ENCODE results near the gene ACTRT2.

Gene ACTRT2

DNA sequence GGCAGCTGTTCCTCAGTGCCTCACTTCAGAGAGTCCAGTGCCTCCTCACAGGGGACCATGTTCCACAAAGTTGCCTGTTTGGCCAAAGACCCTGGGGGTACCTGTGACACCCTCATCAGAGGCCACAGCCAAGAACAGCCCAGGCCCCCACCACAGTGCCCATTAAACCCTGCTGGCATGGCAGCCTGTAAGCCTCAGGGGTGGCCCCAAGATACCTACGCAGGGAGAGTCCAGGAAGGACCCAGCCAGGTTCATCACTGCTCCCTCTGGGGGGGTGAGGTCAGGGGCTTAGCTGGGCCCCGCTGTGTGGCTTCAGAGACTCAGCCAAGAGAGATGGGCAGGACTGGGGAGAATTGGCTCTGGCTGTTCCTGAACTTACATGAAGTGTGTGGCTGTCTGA is 28.6 kb downstream of the ACTRT2 start:
- in situ Hi-C loops (cut with HindIII; ENCODE audit: low sequenced_read_pairs) = no loop called here

DNA sequence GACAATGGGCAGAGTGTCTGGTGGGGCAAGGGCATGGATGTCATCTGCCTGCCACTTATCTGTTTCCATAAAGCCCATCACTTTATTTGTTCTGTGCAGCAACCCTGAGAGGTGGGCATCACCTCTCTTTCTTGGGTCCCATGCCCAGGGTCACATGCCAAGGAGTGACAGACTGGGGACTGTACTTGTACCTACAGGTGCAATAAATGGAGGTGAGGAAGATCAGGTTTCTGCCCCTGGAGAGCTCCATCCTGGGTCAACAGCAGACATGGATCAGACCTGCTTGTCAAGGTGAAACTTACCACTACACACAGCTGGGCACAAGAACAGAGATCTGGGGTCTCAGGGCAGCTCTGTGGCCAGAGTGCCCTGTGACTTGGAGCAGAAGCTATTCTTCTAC is 29.3 kb downstream of the ACTRT2 start:
- in situ Hi-C loops (cut with HindIII; ENCODE audit: low sequenced_read_pairs) = no loop called here

DNA sequence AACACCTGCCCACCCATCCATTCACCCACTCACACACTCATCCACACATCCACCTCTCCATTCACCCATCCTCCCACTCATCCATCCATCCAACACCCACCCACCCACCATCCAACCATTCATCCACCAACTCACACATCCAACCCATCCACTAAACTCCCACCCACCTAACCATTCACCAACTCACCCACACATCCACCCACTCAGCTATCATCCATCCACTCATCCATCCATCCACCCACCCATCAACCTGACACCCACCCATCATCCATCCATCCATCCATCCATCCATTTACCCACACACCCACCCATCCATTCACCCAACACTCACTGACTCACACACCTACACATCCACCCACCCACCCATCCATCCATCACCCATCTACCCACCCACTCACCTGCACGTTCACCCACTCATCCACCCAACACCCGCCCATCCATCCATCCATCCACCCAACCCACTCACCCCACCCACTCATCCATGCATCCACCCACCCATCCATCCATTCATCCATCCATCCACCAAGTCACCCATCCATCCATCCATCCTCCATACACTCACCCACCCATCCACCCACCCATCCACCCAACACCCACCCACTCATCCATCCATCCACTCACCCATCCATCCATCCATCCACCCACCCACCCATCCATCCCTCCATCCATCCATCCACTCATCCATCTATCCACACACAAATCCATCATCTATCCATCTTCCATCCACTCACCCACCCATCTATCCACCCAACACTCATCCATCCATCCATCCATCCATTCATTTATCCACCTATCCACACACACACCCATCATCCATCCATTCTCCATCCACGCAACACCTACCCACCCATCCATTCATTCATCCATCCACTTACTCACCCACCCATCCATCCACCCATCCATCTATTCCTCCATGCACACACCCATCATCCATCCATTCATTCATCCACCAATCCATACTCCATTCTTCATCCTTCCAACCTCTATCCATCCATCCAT is 30.3 kb downstream of the ACTRT2 start:
- in situ Hi-C loops (cut with HindIII; ENCODE audit: low sequenced_read_pairs) = no loop called here

DNA sequence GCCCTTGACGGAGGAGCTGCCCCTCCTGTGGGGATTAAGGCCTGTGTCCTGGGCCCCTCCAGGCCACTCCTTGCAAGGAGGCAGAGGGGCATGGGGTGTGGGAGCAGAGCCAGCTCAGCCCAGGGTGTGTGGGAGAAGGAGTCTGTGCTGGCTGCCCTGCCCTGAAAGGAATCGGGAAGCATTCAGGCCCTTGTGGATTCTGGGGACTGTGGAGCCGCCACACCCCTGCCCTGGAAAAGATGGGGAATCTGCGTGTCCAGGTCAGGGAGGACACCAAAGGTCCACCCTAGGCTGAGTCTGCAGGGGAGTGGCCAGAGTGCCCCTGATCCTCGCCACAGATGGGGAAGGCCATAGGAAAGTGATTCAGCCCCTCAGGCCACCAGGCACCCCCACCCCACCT is 31.2 kb downstream of the ACTRT2 start:
- in situ Hi-C loops (cut with HindIII; ENCODE audit: low sequenced_read_pairs) = no loop called here

DNA sequence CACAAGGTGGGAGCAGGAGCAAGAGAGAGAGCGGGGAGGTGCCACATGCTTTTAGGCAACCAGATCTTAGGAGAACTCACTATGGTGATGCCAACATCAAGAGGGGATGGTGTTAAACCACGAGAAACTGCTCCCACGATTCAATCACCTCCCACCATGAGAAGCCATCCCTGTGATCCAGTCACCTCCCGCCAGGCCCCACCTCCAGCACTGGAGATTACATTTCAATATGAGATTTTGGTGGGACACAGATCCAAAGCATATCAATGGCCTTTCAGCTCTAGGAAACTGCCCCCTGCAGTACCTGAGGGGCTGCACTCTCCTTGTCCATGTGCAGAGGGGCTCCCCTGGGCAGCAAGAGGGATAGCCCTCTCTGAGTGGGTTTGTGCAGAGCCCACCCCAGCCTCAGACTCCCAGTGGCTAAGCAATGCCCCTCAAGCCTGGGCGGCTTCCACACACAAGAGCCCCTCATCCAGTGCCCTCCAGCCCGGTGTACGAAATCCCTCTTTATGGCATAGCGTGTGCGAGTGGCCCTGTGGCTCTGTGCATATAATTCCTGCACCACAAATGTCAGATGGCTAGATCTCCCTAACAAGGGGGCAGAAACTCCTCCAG is 32.2 kb downstream of the ACTRT2 start:
- in situ Hi-C loops (cut with HindIII; ENCODE audit: low sequenced_read_pairs) = no loop called here

DNA sequence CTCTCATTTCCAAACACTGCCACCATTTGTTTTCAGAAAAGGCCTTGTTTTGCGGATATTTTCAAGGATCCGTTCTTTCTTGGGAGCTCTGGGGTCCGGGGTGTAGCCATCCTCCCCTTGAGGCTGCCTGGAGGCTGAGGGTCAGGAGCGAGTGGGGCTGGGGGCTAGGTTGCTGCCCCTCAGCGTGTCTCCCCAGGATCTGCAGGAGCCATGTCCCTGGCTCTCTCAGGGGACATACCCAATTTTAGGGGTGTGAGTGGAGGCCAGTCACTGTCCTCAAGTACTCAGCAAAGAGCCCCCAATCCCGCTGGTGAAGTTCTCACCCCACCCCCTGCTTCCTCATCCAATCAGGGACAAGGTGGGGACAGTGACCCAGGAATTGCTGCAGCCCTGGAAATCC is 32.7 kb downstream of the ACTRT2 start:
- in situ Hi-C loops (cut with HindIII; ENCODE audit: low sequenced_read_pairs) = no loop called here

DNA sequence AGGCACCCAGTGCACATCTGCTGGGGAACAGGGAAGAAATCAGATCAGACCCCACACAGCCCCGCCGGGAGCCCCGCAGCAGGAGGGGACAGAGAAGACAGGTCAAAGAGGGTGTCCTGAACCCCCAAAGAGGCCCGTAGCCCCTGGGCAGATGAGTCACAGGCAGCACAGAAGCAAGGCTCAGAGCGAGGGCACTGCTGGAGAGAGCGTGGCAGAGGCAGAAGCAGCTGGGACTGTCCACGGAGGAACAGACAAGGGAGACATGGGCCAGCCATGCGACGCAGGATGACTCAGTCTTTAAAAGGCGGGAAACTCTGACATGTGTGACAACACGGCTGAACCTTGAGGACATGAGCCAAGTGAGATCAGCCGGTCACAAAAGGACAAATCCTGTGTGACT is 33.2 kb downstream of the ACTRT2 start:
- in situ Hi-C loops (cut with HindIII; ENCODE audit: low sequenced_read_pairs) = no loop called here

DNA sequence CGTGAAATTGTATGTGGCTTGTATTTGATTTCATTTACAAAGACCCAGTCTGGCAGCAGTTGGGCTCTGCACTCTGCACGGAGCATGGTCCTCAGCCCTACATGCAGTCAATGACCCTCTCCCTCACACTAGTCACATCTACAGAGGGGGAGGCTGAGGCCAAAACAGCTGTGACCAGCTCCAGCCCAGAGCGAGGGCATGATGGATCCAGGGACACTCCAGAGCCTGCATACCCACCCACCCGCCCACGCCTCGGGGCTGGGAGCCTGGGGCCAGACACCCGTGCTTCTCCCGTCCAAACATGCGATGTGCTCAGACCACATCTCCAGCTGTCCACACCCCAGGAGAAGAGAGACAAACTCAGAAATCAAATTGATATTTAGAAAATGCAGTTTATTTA is 33.8 kb downstream of the ACTRT2 start:
- in situ Hi-C loops (cut with HindIII; ENCODE audit: low sequenced_read_pairs) = no loop called here

DNA sequence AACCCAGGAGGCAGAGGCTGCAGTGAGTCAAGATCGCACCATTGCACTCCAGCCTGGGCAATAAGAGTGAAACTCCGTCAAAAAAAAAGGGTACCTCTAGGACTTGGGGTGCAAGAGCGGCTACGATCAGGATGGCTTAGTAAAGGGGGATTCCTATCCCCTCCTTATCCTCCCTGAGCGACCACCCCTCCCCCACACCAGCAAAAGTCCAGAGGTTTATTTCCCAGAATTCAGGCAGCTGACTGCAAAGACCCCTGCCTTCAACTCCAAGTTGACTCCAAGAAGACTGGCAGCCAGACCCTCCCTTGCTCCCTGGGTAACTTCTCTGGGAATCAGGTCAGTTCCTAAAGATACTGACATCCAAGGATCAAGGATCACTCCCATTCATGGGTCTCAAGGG is 35.4 kb downstream of the ACTRT2 start:
- in situ Hi-C loops (cut with HindIII; ENCODE audit: low sequenced_read_pairs) = no loop called here

DNA sequence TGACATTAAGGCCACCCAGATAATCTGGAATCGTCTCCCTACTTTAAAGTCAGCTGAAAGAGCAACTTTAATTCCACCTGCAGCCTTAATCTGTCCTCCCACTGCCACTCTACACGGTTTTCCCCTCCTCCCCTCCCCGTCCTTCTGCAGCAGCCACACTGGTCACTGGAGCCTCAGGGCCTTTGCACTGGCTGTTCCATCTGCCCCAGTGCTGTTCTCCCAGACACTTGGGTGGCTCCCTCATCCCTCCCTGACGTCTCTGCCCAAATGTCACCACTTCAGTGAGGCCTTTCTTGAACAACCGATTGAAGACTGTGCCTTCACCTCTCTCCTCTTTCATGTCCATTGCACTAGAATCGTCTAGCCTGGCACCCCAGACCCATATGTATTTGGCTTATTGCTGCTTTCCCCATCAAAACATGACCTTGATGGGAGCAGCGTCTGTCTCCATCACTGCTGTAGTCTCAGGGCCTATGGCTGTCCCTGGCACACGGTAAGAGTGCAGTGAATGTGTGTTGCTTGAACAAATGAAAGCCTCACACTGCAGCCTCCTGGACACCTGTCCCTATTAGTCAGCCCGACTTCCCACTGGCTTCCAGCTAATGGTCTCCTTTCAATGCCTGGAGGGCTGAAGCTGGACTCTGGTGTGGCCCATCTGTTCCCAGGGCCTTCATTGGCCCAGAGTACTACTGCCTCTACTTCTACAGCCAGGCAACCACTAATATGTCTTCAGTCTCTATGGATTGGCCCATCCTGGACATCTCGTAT is 37.2 kb downstream of the ACTRT2 start:
- in situ Hi-C loops (cut with HindIII; ENCODE audit: low sequenced_read_pairs) = no loop called here

DNA sequence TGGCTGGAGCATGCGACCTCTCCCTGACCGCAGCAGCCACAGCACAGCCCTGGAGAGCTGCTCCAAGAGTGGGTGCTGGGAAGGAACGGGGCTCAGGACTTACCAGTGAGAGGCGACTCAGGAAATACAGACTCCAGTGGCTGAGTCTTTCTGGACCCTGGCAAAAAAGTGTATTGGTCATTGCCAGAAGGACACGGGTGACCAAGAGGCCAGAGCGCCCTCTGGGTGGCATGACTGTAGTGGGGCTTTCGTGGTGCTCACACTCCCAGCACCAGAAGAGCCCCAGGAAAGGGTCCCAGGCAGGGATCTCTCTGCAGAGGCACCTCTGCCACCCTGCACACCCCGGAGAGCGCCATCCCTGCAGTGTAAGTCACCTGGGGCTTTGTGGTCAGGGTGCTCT is 38.9 kb downstream of the ACTRT2 start:
- in situ Hi-C loops (cut with HindIII; ENCODE audit: low sequenced_read_pairs) = no loop called here

DNA sequence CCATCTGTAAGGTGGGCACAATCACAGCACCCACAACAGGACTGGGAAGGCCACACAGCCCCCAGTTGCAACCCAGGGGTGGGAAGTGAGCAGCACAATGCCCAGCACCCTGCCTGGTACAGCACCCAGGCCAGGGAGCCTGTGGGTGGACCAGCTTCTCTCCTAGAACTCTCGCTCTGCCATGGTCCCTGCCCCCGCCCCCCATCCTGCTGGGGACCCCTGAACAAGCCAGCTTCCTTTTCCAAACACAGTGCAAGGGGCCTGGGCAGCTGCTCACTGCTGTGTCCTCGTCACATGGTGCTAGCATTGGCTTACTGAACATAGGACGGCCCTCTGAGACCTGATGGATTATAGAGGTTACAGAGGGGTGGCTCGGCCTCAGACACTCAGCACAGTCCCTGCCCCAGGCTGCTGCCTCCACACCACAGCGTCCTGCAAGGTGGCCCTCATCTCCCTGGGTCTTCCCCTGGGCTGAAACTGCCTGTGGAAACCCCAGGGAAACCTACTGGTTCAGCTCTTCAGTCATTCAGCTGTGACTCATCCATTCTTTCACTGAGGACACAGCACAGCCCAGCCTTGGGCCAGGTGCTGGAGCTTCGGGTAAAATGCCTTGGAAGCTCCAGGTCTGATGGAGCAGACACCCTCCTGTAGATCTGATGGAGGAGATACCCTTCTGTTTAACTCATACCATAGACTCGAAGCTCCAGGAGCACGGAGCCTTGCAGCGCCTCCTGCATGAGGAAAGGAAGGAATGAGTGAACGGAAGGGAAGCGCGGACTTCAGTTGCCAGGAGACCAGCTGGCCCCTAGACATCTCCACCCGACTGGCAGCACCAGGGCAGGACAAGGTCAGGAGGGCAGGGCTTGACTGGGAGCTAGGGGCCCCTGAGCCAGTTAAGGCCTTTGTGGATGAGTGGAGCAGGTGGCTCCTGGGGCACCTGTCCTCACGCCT is 39.6 kb downstream of the ACTRT2 start:
- in situ Hi-C loops (cut with HindIII; ENCODE audit: low sequenced_read_pairs) = no loop called here

DNA sequence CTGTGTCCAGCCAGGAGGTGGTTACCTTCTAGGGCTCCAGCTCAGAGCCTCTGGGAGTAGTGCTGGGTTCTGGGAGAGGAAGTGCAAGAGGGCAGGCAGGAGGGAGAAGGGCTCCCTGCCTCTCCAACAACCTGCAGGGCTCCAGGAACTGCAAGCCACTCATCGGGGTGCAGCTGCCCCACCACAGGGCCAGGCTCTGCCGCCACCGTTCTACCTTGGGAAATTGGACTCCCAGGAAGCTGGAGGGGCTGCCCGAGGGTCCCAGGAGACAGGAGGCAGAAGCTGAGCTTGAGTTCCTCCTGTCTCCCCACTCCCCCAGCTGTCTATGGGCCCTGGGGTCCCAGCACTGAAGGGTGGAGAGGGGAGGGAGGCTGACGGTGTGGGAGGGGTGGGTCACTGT is 40.3 kb downstream of the ACTRT2 start:
- in situ Hi-C loops (cut with HindIII; ENCODE audit: low sequenced_read_pairs) = no loop called here

DNA sequence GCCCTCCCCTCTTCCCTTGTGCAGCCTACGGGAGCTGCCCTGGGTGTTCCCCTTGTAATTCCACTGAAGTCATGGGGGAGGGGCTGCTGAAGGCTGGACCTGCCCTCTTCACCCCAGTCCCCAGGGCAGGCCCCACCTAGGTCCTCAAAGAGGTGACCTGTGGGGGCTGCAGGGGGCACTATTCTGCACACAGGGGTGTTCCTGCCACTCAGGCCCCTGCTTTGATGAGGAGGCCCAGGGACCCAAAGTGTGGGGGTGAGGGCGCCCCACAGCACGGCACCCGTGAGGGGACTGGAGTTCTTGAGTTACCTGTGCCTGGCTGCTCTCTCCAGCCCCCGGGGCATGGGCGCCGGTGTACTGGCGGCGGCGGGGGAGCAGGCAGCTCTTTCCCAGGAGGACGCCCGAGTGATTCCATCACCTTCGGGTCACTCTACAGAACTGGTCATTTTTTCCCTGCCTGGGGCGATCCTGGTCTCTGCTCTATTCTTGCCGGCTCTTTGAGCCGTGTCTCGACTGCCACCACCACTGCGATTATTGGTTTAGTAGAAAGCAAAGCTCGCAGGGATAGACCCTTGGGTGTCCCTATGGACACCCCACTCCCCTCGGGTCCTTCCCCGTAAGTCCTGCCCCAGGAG is 40.8 kb downstream of the ACTRT2 start:
- in situ Hi-C loops (cut with HindIII; ENCODE audit: low sequenced_read_pairs) = no loop called here

DNA sequence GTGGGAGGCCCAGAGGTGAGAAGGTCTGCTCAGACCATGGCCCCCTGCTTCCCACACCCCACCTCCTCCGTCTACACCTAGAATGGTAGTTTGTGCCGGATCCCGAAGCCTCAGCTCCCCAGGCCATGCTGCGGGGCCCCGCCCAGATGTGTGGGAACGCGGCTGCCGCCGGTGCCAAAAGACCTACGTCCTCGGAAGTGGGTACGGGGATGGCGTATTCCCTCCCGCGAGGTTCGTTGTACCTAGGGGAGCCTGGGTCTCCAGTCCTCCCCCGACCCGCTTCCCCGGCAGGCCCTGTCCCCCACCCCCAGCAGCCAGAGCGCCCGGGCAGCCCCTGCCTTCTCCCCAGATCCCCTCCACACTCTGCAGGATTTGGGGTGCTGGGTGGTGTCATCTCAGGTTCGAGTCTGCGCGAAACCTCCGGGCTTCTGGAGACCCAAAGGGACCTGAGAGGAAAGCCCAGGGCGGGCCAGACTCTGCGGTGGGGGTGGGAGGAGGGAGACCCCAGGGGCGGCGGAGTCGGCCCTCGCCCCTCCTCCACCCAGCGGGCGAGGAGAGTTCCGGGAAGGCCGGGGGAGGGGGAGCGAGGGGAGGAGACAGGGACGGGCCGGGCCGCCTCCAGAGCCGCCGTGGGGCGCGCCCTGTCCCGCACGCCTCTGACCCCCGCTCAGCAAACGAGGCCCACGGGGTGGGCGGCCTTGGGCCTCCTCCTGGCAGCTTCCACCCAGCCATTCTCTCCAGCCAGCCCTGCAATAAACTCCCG is 41.5 kb downstream of the ACTRT2 start:
- in situ Hi-C loops (cut with HindIII; ENCODE audit: low sequenced_read_pairs) = no loop called here

DNA sequence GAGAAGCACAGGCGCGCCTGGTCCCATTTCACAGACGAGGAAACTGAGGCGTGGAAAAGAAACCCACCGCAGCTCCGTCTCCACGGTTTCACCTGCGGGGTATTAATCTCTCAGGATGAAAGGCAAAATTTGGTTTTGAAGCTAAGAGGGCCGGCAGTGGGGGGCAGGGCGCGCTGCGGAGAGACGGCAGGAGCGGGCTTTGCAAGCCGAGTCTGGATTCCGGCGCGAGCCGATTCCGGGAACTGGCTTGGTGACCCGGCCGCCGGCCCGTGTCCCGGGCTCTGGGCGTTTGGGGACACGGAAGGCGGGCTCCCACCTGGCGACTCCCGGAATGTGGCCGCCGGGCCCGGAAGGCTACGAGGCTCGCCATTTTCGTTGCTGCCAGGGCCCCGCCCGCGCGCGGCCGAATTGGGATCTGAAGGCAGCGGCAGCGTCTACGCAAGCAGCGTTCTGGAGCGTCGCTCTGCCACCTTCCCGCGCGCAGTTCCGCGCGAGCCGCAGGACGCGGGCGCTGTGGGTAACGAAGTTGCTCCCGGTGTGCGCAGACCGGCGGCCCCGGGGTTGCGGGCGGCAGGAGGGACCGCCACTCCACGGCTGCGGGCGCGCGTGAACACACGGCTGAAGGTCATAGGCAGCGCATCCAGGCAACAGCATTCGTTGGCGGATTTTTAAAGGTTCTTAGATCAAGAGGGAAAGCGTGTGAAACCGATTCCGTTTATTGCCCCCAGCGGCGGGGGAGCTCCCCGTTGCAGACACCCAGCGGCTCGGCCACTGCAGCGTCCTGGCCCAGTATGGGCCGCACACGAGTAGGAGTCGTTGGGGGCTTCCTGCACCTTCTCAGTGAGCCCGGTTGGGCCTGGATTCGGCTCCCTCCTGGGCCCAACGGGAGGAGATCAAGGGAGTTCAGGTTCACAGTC is 42.4 kb downstream of the ACTRT2 start:
- in situ Hi-C loops (cut with HindIII; ENCODE audit: low sequenced_read_pairs) = no loop called here

DNA sequence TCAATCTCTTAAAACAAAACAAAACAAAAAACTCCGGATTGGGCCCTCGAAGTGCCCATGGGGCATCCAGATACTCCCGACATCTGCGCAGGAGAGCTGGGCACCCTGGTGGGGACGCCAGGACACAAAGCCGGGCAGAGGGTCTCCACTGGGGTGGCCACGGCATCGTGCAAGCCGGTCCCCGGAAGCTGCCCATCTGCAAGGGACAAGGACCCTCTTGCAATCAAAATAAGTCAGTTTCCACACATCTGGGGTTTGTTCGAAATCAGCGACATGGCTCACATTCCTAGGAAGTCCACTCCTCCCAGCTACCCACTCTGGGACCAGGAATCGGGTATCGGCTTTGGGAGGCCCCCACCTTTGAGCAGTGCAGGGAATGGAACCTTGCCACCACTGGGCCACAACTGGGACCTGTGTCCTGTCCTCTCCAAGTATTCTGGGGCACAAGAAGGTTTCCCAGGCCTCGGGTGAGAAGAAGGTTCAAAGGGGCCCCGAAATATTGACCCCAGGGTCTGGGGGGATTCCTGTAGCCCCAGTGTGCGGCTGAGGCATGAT is 43.1 kb downstream of the ACTRT2 start:
- in situ Hi-C loops (cut with HindIII; ENCODE audit: low sequenced_read_pairs) = no loop called here

DNA sequence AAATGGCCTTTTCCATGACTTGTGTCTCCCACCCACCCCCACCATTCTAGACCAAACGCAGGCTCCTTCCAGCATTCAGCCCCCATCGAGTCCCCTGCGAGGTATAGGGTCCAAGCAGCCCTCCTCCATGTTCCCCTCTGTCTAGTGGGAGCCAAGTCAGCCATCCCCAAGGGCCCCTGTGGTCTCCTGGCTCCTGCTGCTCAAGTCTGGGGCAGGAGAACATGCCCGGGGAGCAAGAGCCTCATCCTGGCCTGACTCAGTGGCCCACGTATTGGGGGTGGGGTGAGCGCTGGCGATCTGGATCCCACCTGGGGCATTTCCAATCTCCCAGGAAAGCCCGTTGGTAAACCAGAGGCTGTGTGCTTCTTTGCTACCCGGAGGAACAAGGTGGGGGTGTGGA is 43.6 kb downstream of the ACTRT2 start:
- in situ Hi-C loops (cut with HindIII; ENCODE audit: low sequenced_read_pairs) = no loop called here
